BJ (cell line): Measurements from ENCODE around the gene NMT1. TPM values are rescaled to one million over a fixed set of nuclear protein-coding genes. Genes with fewer than 3 reads are reported as not detected.

Source experiments
- CTCF ChIA-PET: fragments of 350-600 bp; formaldehyde crosslinking; extraction: SDS; loops from one replicate; lab custom pipeline; 2021; ENCODE audit warnings: antibody characterized with exemption, inconsistent platforms; lab: Yijun Ruan, JAX
- POLR2A ChIA-PET: fragments of 300-600 bp; sonication (Branson Sonifier 250); formaldehyde crosslinking; extraction: SDS; loops from one replicate; lab custom pipeline; 2021; ENCODE audit warnings: antibody characterized with exemption; lab: Charles Lee
- DNase-seq: peaks from one replicate; pipeline ENCODE4 v3.0.0-alpha.2; 2011; ENCODE audit warnings: low read depth
- H3K27me3 ChIP-seq: 2 replicates; pipeline ENCODE4 v1.6.0; 2011; ENCODE audit warnings: low read length; ENCODE audit not compliant: control insufficient read depth, insufficient read depth
- H3K36me3 ChIP-seq: 2 replicates; pipeline ENCODE4 v1.5.1; 2011; ENCODE audit warnings: low read length; ENCODE audit not compliant: control insufficient read depth, insufficient read depth
- H3K4me3 ChIP-seq: 2 replicates; pipeline ENCODE4 v1.5.1; 2011; ENCODE audit warnings: low read depth, mild to moderate bottlenecking, control low read depth, low read length
- CTCF ChIP-seq: IDR thresholded peaks from 2 replicates; pipeline ENCODE4 v1.5.1; 2011; ENCODE audit warnings: low read depth, mild to moderate bottlenecking, control low read depth, inconsistent platforms, low read length, moderate library complexity; ENCODE audit not compliant: insufficient read depth
- polyA plus RNA-seq: library from polyadenylated mRNA; depleted of rRNA; stranded (reverse); fragments of >200 nt; gene quantifications from 2 replicates; pipeline ENCODE4 v1.2.3, GENCODE V29; 2011; rRNA removed
- small RNA-seq: library from RNA; depleted of rRNA; stranded (forward); fragments of <200 nt; gene quantifications from one replicate; pipeline ENCODE3, GENCODE V24; 2012; ENCODE audit warnings: low replicate concordance, low read depth; ENCODE audit not compliant: insufficient read length

The NMT1 gene
- polyA plus RNA-seq, 1 experiment: 62.5 TPM

- no peak for TF ChIP-seq CTCF
- CTCF ChIA-PET: interaction anchor here (1.3 to 2.9 kb wide), 4 partner anchors 12 to 62 kb away, joined by 3 to 17 read pairs (median 9); partner anchors contain the start of gene ACBD4
- H3K27me3 ChIP-seq: no peaks in the 10 kb centered on the region
- H3K36me3 ChIP-seq: no peaks in the 10 kb centered on the region
- DNase-seq: no peak
- no peak overlapping the region for H3K4me3 ChIP-seq
- POLR2A ChIA-PET: no interaction called here
These were observed 95.1 kb downstream of the NMT1 start for GRCh38 chr17:45156242-45156641.

Small RNA genes lying within 50 kb of the gene (small RNA-seq; reads per million reads assigned to genes)
- not detected for gene MIR6784
- gene RF00019: not detected

Other genes with a start within 250 kb of the NMT1 start
- gene GJC1, start 231.0 kb upstream of the NMT1 start, polyA plus RNA-seq: 26.5 and 32.2 TPM in 2 replicates
- gene HIGD1B, start 213.4 kb upstream of the NMT1 start, polyA plus RNA-seq: not detected in 2 replicates
- gene EFTUD2, start 161.9 kb upstream of the NMT1 start, polyA plus RNA-seq: 72.0 and 121 TPM in 2 replicates
- gene GFAP, start 145.8 kb upstream of the NMT1 start, polyA plus RNA-seq: 0.13 and 0.23 TPM in 2 replicates
- gene KIF18B, start 113.5 kb upstream of the NMT1 start, polyA plus RNA-seq: 5.5 and 10.6 TPM in 2 replicates
- gene C1QL1, start 93.0 kb upstream of the NMT1 start, polyA plus RNA-seq: 0.39 and 0.50 TPM in 2 replicates
- 25.4 and 44.2 TPM in 2 replicates for gene DCAKD, start 9.7 kb upstream of the NMT1 start, polyA plus RNA-seq
- 47.5 and 81.6 TPM in 2 replicates for gene PLCD3, start 71.2 kb downstream of the NMT1 start, polyA plus RNA-seq
- gene ACBD4, start 74.4 kb downstream of the NMT1 start, polyA plus RNA-seq: 5.4 and 7.3 TPM in 2 replicates
- gene HEXIM1, start 87.2 kb downstream of the NMT1 start, polyA plus RNA-seq: 16.0 and 16.7 TPM in 2 replicates
- gene HEXIM2, start 100.6 kb downstream of the NMT1 start, polyA plus RNA-seq: 3.9 and 6.3 TPM in 2 replicates
- gene FMNL1, start 160.6 kb downstream of the NMT1 start, polyA plus RNA-seq: 2.0 TPM in 2 replicates
- gene SPATA32, start 200.8 kb downstream of the NMT1 start, polyA plus RNA-seq: not detected in 2 replicates